Measurements from ENCODE around the gene RAB11A. TPM values are rescaled to one million over a fixed set of nuclear protein-coding genes. Genes with fewer than 3 reads are reported as not detected.

Gene RAB11A
- total and polyA plus RNA-seq, 2 experiments from 2014 or later = 163 to 259 TPM

DNA sequence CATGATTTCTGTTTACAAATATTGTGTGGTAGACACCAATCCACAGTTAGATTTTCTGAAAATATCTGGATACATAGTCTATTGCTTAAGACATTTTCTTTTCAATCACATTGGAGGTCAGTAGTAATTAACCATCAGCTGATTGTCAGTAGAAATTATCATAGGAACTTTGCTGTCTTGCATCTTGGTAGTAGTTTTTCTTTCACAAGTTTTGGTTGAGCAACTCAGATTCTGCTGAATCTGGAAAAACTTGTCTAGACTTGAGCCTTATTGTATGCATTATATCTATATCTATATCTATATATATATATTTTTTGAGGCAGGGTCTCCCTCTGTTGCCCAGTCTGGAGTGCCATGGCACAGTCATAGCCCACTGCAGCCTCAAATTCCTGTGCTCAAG, 4.0 kb downstream of the RAB11A start:
- TF ChIP-seq, protein P1, sequence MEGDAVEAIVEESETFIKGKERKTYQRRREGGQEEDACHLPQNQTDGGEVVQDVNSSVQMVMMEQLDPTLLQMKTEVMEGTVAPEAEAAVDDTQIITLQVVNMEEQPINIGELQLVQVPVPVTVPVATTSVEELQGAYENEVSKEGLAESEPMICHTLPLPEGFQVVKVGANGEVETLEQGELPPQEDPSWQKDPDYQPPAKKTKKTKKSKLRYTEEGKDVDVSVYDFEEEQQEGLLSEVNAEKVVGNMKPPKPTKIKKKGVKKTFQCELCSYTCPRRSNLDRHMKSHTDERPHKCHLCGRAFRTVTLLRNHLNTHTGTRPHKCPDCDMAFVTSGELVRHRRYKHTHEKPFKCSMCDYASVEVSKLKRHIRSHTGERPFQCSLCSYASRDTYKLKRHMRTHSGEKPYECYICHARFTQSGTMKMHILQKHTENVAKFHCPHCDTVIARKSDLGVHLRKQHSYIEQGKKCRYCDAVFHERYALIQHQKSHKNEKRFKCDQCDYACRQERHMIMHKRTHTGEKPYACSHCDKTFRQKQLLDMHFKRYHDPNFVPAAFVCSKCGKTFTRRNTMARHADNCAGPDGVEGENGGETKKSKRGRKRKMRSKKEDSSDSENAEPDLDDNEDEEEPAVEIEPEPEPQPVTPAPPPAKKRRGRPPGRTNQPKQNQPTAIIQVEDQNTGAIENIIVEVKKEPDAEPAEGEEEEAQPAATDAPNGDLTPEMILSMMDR (IDR thresholded peaks at IDR 0.05; ENCODE audit: low read depth, low read length) = no peak
- no peaks in the 10 kb centered on the region for H3K9me3 ChIP-seq (ENCODE audit: low read depth)
- H3K27ac ChIP-seq = no peak overlapping the region
- H3K27me3 ChIP-seq = no peaks in the 10 kb centered on the region
- no peak overlapping the region for H3K4me3 ChIP-seq
- peaks cover 3% of the 10 kb centered on the region for H3K4me1 ChIP-seq (ENCODE audit: low read depth)
- DNase-seq (ENCODE audit: low read depth in 1 of 2, low spot score in 1 of 2) = peak in 1 of 2 donors; percentile 6
- H3K36me3 ChIP-seq = peaks cover 21% of the 10 kb centered on the region

DNA sequence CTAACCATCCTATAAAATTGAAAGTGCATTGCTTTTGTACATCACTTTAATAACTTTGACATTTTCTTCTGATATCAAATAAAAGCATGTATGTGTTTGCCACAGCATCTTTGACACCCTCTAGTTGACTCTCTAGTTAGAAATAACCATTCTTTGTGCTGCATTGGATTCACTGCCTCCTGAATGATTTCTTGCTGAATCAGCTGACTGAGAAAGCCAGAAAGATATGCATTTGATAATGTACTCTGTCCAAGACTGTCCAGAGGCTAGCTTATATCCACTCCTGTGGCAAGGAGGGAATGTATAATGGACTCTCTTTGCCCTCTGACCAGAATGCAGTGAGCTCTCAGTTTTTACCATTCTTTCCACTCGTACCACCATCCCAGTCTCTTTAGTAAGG, 6.2 kb downstream of the RAB11A start:
- TF ChIP-seq, protein P1 (IDR thresholded peaks at IDR 0.05; ENCODE audit: low read depth, low read length) = no peak
- H3K4me1 ChIP-seq (ENCODE audit: low read depth) = peaks cover 3% of the 10 kb centered on the region
- peaks cover 40% of the 10 kb centered on the region for H3K36me3 ChIP-seq
- no peak overlapping the region for H3K4me3 ChIP-seq
- no peak overlapping the region for H3K27ac ChIP-seq
- peak in 1 of 2 donors; percentile 29 for DNase-seq (ENCODE audit: low read depth in 1 of 2, low spot score in 1 of 2)
- H3K27me3 ChIP-seq = no peaks in the 10 kb centered on the region
- no peaks in the 10 kb centered on the region for H3K9me3 ChIP-seq (ENCODE audit: low read depth)

DNA sequence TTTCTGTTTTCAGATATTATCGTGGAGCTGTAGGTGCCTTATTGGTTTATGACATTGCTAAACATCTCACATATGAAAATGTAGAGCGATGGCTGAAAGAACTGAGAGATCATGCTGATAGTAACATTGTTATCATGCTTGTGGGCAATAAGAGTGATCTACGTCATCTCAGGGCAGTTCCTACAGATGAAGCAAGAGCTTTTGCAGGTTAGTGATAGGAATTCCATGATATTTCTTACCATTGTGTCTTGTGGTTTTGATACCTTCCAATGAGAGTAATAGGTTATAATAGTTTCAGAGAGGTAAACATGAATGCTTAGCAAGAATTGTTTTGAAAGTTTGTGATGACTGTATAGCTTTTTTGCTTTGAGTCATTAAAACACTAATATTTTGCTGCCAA, 8.5 kb downstream of the RAB11A start:
- no peaks in the 10 kb centered on the region for H3K4me1 ChIP-seq (ENCODE audit: low read depth)
- H3K27ac ChIP-seq = no peak overlapping the region
- DNase-seq (ENCODE audit: low read depth in 1 of 2, low spot score in 1 of 2) = no peak
- H3K4me3 ChIP-seq = no peak overlapping the region
- peaks cover 54% of the 10 kb centered on the region for H3K36me3 ChIP-seq
- TF ChIP-seq, protein P1 (IDR thresholded peaks at IDR 0.05; ENCODE audit: low read depth, low read length) = no peak
- H3K9me3 ChIP-seq (ENCODE audit: low read depth) = no peaks in the 10 kb centered on the region
- no peaks in the 10 kb centered on the region for H3K27me3 ChIP-seq

DNA sequence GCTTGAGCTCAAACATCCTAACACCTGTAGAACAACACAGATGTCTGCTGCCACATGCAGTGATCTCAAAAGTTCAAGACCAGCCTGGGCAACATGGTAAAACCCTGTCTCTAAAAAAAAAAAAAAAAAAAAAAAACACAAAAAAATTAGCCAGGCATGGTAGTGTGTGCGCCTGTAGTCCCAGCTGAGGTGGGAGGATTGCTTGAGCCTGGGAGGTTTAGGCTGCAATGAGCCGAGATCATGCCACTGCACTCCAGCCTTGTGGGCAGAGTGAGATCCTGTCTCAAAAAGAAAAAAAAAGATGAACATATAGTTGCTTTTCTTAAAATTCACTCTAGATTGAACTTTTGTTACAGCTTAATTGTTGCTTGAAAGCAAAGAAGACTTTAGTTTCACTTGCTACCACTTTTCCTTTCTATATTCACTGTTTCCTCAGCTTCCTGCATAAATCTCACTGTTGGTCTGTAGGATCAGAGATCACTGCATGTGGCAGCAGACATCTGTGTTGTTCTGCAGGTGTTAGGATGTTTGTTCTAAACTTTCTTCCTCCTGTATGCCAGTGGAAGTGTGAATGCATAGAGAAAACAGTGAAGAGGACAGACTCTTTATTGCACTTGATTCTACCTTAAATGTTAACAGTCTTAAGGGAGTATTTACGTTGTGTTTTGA, 12.6 kb downstream of the RAB11A start:
- TF ChIP-seq, protein P1 (IDR thresholded peaks at IDR 0.05; ENCODE audit: low read depth, low read length) = no peak
- Histone ChIP-seq H3K36me3 (peaks cover 59% of the 10 kb centered on the region), H3K9me3 (ENCODE audit: low read depth) (no peaks in the 10 kb centered on the region), H3K4me1 (ENCODE audit: low read depth) (no peaks in the 10 kb centered on the region), H3K4me3 (no peak overlapping the region), H3K27ac (no peak overlapping the region), H3K27me3 (no peaks in the 10 kb centered on the region)
- no peak for DNase-seq (ENCODE audit: low read depth in 1 of 2, low spot score in 1 of 2)

DNA sequence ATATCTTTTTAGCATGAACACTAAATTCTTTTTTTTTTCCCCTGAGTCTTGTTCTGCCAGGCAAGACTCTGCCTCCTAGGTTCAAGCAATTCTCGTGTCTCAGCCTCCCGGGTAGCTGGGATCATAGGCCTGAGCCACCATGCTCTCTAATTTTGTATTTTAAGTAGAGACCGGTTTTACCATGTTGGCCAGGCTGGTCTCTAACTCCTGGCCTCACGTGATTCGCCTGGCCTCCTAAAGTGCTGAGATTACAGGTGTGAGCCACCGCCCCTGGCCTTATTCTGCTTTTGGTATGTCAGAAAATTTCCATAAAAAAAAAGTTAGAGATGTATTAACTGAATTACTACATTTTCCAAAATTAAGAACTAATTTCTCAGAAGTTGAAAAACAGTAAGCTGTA, 14.3 kb downstream of the RAB11A start:
- DNase-seq (ENCODE audit: low read depth in 1 of 2, low spot score in 1 of 2) = no peak
- Histone ChIP-seq H3K9me3 (ENCODE audit: low read depth) (no peaks in the 10 kb centered on the region), H3K36me3 (peaks cover 61% of the 10 kb centered on the region), H3K4me3 (no peak overlapping the region), H3K27me3 (no peaks in the 10 kb centered on the region), H3K4me1 (ENCODE audit: low read depth) (no peaks in the 10 kb centered on the region), H3K27ac (no peak overlapping the region)
- TF ChIP-seq, protein P1 (IDR thresholded peaks at IDR 0.05; ENCODE audit: low read depth, low read length) = no peak
